Fibroblast of skin of left quadriceps (primary cell): ENCODE measurements around the gene ABCC1.

Source experiments
- DNase-seq, 2 experiments: peaks; one replicate each; pipeline ENCODE4 v3.0.0-alpha.2; 2013; ENCODE audit warnings: low read depth in 2 of 2

The ABCC1 gene

GRCh38 chr16:15993541-15993940 is 44.1 kb downstream of the ABCC1 start:
- DNase-seq = no peak

- DNase-seq = no peak
Observed at GRCh38 chr16:15993946-15994665, 44.7 kb downstream of the ABCC1 start.

- DNase-seq = no peak
Observed at GRCh38 chr16:15996432-15997109, 47.2 kb downstream of the ABCC1 start.

GRCh38 chr16:16000685-16001084 is 51.3 kb downstream of the ABCC1 start:
- DNase-seq = no peak

- DNase-seq = no peak
Observed at GRCh38 chr16:16001596-16002255, 52.3 kb downstream of the ABCC1 start.

GRCh38 chr16:16003719-16004313 is 54.4 kb downstream of the ABCC1 start:
- no peak for DNase-seq

GRCh38 chr16:16004314-16004749 is 54.9 kb downstream of the ABCC1 start:
- peak; percentile 82 to 83 for DNase-seq

GRCh38 chr16:16005721-16006120 is 56.3 kb downstream of the ABCC1 start:
- no peak for DNase-seq

- no peak for DNase-seq
Observed at GRCh38 chr16:16006650-16007049, 57.2 kb downstream of the ABCC1 start.

GRCh38 chr16:16007743-16008111 is 58.3 kb downstream of the ABCC1 start:
- DNase-seq = no peak

- DNase-seq = no peak
Observed at GRCh38 chr16:16008666-16009065, 59.2 kb downstream of the ABCC1 start.

- no peak for DNase-seq
Observed at GRCh38 chr16:16009401-16009800, 60.0 kb downstream of the ABCC1 start.

GRCh38 chr16:16010194-16010593 is 60.8 kb downstream of the ABCC1 start:
- DNase-seq = no peak

GRCh38 chr16:16012144-16012543 is 62.7 kb downstream of the ABCC1 start:
- no peak for DNase-seq

GRCh38 chr16:16013812-16014211 is 64.4 kb downstream of the ABCC1 start:
- DNase-seq = no peak

- DNase-seq = no peak
Observed at GRCh38 chr16:16014329-16015224, 65.2 kb downstream of the ABCC1 start.

- no peak for DNase-seq
Observed at GRCh38 chr16:16015849-16016248, 66.4 kb downstream of the ABCC1 start.

GRCh38 chr16:16016388-16016964 is 67.1 kb downstream of the ABCC1 start:
- no peak for DNase-seq

GRCh38 chr16:16017812-16018211 is 68.4 kb downstream of the ABCC1 start:
- no peak for DNase-seq

GRCh38 chr16:16018705-16019104 is 69.3 kb downstream of the ABCC1 start:
- no peak for DNase-seq

- DNase-seq = no peak
Observed at GRCh38 chr16:16019488-16019887, 70.1 kb downstream of the ABCC1 start.
